GM19324 (cell line): ENCODE measurements around the gene AKT1.

Source experiments
- ATAC-seq: cut with Tn5 transposase; IDR thresholded peaks from one replicate; pipeline ENCODE4 v1.9.1; 2021; ENCODE audit warnings: mild to moderate bottlenecking, moderate library complexity; ENCODE audit not compliant: unreplicated experiment, low FRiP score

The AKT1 gene

DNA sequence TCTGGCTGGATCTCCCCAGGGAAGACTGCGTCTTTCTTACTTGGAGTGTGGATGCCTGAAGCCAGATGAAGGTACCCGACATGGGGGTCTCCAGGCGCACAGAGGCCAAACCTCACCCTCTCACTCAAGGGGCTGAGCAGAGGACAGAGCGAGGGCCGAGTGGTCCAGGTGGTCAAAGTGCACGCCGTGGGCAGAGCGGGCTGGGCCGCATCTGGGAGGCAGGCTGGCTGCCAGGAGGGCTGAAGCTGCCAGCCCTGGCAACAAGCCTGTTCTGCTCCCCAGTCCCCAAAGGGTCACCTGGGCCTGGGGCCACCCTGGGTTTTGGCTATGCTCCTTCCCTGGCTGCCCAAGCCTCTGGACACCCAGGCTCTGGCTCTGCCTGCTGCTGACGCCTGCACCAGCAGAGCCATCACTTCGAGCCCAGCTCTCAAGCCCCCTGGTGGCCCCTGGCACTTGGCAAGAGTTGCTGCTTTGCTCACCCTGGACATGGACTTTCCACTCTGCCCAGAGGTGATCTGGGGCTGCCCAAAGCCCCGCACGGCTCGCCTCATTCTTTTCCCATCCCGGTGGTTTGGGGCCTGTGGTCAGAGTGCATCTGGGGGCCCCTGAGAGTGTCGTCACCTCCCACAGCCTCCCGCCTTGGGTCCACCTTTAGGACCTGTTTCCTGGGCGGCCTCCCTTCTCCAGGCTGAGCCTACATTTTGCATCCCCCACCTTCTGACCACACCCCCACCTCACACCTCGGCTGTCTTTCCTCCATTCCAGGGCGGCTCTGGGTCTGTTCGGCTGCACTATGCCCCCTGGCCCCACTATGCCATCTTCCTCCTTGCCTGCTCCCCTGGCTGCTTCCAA is 68.7 kb downstream of the AKT1 start:
- ATAC-seq = no peak

- no peak for ATAC-seq
Observed at GRCh38 chr14:104725772-104726548, 69.6 kb downstream of the AKT1 start.

GRCh38 chr14:104724981-104725771 is 70.4 kb downstream of the AKT1 start:
- ATAC-seq = no peak

GRCh38 chr14:104724407-104724980 is 71.1 kb downstream of the AKT1 start:
- ATAC-seq = no peak

- ATAC-seq = no peak
Observed at GRCh38 chr14:104723651-104724406, 71.7 kb downstream of the AKT1 start, which contains the start of gene ADSS1. ADSS1 (plus strand) TSS chr14:104724229; CDS start chr14:104724271, 42 bp downstream.

DNA sequence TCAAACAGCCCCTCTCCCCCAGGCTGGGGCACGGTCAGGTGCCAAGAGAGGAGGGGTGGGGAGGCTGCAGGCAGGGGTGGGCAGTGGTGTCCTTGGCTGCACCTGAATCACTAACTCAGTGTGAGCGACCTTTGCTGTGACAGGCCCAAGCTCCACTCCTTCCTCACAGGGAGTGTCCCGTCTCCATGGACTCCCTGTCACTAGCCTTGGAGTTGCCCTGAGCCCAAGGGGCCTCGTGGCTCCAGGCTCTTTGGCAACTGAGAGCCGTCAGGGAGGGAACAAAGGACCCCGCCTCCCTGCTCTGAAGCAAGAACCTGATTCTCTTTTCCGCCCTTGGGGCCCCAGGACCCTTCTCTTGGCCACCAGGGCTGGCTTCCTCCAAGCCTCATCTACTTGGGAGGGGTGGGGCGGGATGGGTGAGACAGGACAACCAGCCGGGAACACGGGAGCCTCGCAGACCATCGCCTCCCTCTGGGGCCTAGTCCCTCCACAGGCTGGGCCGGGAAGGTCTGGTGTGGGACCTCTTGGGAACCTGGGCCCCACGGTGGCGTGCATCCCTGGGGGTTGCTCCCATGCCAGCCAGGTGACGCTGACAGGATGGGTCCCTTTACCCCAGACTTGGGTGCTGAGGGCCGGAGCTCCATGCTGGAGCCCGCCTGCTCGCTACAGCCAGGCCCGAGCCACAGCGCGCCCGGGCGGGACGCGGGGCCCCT is 72.5 kb downstream of the AKT1 start:
- ATAC-seq = no peak

GRCh38 chr14:104721505-104722431 is 73.8 kb downstream of the AKT1 start:
- no peak for ATAC-seq
